ENCODE measurements around the gene AFM. TPM values are rescaled to one million over a fixed set of nuclear protein-coding genes. Genes with fewer than 3 reads are reported as not detected.
A peak's percentile ranks its signal among the peaks of the same experiment; 100 is the strongest.

Gene AFM
- total and polyA plus RNA-seq, 2 of the 13 experiments (the other 11 are each of a cell fraction or from before 2014, with no cell fraction given) = 0.13 to 1.8 TPM

DNA sequence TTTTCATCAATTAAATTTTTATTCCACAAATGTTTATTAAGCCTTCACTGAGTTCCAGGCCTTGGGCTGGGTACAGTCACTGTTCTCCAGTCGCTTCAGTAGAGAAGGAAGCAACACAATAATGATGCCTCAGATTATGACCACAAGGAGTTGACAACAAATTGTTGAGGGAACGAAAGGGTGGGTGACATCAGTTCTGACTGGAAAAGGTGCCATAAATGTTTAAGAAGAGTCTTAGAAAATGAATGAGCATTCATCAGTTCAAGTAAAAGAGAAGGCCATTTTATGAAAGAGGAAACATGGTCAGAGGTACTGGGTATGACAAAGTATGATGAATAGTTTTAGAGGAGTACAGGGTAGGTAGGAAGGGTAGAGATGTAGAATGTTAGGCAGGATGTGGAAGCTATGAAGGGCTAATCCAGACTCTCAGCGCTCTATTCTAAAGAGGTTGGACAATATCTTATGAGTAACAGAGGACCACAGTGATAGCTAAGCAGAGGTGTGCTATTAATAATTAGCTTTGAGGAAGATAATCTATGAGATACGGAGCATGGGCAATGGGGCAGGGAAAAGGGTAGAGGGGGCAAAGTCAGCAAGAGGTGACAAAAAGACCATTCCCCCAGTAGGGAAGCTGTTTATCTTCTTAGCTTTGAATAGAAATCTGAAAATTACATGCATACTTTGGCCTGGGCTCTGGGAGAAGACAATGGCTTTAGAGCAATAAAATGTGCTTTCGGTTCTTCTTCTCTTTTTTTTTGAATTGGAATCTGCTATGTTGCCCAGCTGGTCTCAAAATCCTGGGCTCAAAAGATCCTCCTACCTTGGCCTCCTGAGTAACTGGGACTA, 25.1 kb upstream of the AFM start (continued):
- TF ChIP-seq ATF1 (CRISPR knock-in tag; IDR thresholded peaks at IDR 0.05) (0 out of 2 replicates have a peak, but pooled peaks have one; percentile 28), ZNF143 (CRISPR knock-in tag; IDR thresholded peaks at IDR 0.05) (no peak), MEF2D (CRISPR knock-in tag; IDR thresholded peaks at IDR 0.05) (peak; percentile 53; the same call in 1 of the 2 replicates), ZFP36L1 (CRISPR knock-in tag; IDR thresholded peaks at IDR 0.05) (peak; percentile 79; the same call in 1 of the 2 replicates), ZFP82 (CRISPR knock-in tag; IDR thresholded peaks at IDR 0.05; ENCODE audit: borderline replicate concordance) (peak; percentile 34; the same call in 1 of the 2 replicates), ZBTB8A (CRISPR knock-in tag; IDR thresholded peaks at IDR 0.05; ENCODE audit: borderline replicate concordance, low read depth) (no peak), MEIS2 (CRISPR knock-in tag; IDR thresholded peaks at IDR 0.05) (no peak), POLR2A (IDR thresholded peaks at IDR 0.05; ENCODE audit: insufficient read depth in 1 of 2, low read depth in 2 of 2, low read length in 2 of 2) (peak; percentile 56 to 64), PLRG1 (conservative IDR thresholded peaks at IDR 0.05) (no peak), BRD4 (CRISPR knock-in tag; IDR thresholded peaks at IDR 0.05) (no peak), MTF1 (CRISPR knock-in tag; IDR thresholded peaks at IDR 0.05) (0 out of 2 replicates have a peak, but pooled peaks have one; percentile 11), ZNF878 (CRISPR knock-in tag; IDR thresholded peaks at IDR 0.05) (0 out of 2 replicates have a peak, but pooled peaks have one; percentile 44), HOXA5 (CRISPR knock-in tag; IDR thresholded peaks at IDR 0.05) (no peak), SMYD3 (CRISPR knock-in tag; IDR thresholded peaks at IDR 0.05) (peak; percentile 34; the same call in 1 of the 2 replicates), NFKB2 (CRISPR knock-in tag; IDR thresholded peaks at IDR 0.05; ENCODE audit: borderline replicate concordance) (no peak), ZNF460 (CRISPR knock-in tag; IDR thresholded peaks at IDR 0.05; ENCODE audit: borderline replicate concordance) (no peak), HES4 (CRISPR knock-in tag; IDR thresholded peaks at IDR 0.05; ENCODE audit: borderline replicate concordance) (no peak), TAF15 (IDR thresholded peaks at IDR 0.05; ENCODE audit: low read depth, low read length, poor library complexity, severe bottlenecking) (no peak), NRL (CRISPR knock-in tag; IDR thresholded peaks at IDR 0.05; ENCODE audit: borderline replicate concordance) (no peak), ZNF607 (CRISPR knock-in tag; IDR thresholded peaks at IDR 0.05; ENCODE audit: borderline replicate concordance) (0 out of 2 replicates have a peak, but pooled peaks have one; percentile 23), BCL6 (CRISPR knock-in tag; IDR thresholded peaks at IDR 0.05) (no peak), JUNB (CRISPR knock-in tag; IDR thresholded peaks at IDR 0.05; ENCODE audit: borderline replicate concordance) (peak; percentile 38; the same call in 1 of the 2 replicates), NFIC (IDR thresholded peaks at IDR 0.05; ENCODE audit: low read length) (peak; percentile 50; the same call in 1 of the 2 replicates), PHB2 (IDR thresholded peaks at IDR 0.05; ENCODE audit: partially characterized antibody) (no peak)
- TF ChIP-seq, protein P1, sequence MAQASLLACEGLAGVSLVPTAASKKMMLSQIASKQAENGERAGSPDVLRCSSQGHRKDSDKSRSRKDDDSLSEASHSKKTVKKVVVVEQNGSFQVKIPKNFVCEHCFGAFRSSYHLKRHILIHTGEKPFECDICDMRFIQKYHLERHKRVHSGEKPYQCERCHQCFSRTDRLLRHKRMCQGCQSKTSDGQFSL (CRISPR knock-in tag; IDR thresholded peaks at IDR 0.05) = no peak
- TF ChIP-seq, protein P2, sequence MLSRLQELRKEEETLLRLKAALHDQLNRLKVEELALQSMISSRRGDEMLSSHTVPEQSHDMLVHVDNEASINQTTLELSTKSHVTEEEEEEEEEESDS (CRISPR knock-in tag; IDR thresholded peaks at IDR 0.05; ENCODE audit: borderline replicate concordance) = 0 out of 2 replicates have a peak, but pooled peaks have one; percentile 2
- TF ChIP-seq, protein P3, sequence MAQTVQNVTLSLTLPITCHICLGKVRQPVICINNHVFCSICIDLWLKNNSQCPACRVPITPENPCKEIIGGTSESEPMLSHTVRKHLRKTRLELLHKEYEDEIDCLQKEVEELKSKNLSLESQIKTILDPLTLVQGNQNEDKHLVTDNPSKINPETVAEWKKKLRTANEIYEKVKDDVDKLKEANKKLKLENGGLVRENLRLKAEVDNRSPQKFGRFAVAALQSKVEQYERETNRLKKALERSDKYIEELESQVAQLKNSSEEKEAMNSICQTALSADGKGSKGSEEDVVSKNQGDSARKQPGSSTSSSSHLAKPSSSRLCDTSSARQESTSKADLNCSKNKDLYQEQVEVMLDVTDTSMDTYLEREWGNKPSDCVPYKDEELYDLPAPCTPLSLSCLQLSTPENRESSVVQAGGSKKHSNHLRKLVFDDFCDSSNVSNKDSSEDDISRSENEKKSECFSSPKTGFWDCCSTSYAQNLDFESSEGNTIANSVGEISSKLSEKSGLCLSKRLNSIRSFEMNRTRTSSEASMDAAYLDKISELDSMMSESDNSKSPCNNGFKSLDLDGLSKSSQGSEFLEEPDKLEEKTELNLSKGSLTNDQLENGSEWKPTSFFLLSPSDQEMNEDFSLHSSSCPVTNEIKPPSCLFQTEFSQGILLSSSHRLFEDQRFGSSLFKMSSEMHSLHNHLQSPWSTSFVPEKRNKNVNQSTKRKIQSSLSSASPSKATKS (CRISPR knock-in tag; IDR thresholded peaks at IDR 0.05) = no peak
- TF ChIP-seq, protein P4, sequence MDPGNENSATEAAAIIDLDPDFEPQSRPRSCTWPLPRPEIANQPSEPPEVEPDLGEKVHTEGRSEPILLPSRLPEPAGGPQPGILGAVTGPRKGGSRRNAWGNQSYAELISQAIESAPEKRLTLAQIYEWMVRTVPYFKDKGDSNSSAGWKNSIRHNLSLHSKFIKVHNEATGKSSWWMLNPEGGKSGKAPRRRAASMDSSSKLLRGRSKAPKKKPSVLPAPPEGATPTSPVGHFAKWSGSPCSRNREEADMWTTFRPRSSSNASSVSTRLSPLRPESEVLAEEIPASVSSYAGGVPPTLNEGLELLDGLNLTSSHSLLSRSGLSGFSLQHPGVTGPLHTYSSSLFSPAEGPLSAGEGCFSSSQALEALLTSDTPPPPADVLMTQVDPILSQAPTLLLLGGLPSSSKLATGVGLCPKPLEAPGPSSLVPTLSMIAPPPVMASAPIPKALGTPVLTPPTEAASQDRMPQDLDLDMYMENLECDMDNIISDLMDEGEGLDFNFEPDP (CRISPR knock-in tag; conservative IDR thresholded peaks at IDR 0.05) = 0 out of 2 replicates have a peak, but pooled peaks have one; percentile 73
